Lower leg skin (tissue), 3 donors: ENCODE results near the gene TNFRSF8.

Experiments used
- POLR2A ChIP-seq, 2 donors: fragments of 450-650 bp; IDR thresholded peaks; one replicate each; pipeline ENCODE4 v1.6.1; 2016 to 2017; ENCODE audit warnings: antibody characterized with exemption in 2 of 2, mild to moderate bottlenecking in 1 of 2, moderate library complexity in 1 of 2
- TF ChIP-seq, protein P1 (sequence below), 3 donors: fragments of 450-650 bp; IDR thresholded peaks; one replicate each; pipeline ENCODE4 v1.5.1; 2016; ENCODE audit warnings: antibody characterized with exemption in 3 of 3, mild to moderate bottlenecking in 3 of 3, moderate library complexity in 2 of 3

DNA sequence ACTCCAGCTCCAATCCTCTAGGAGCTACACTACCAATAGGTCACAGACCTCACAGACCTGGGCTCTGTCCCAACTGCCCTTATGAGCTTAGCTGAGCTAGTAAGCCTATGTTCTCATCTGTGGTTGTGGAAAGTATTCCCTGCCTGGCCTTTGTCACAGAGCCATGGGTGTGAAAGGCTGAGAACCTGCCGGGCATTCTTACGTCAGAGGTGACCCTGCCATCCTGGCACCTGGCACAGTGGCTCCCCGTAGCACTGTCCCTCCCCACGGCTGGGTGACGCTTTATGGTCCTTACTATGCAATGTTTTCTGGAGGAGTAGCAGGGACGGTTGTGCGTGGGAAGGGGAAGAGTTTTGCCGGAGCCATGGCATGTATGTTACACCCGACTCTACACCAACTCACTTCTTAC lies 107.2 kb downstream of the TNFRSF8 start:
- no peak for TF ChIP-seq POLR2A (IDR thresholded peaks at IDR 0.05)
- TF ChIP-seq, protein P1, sequence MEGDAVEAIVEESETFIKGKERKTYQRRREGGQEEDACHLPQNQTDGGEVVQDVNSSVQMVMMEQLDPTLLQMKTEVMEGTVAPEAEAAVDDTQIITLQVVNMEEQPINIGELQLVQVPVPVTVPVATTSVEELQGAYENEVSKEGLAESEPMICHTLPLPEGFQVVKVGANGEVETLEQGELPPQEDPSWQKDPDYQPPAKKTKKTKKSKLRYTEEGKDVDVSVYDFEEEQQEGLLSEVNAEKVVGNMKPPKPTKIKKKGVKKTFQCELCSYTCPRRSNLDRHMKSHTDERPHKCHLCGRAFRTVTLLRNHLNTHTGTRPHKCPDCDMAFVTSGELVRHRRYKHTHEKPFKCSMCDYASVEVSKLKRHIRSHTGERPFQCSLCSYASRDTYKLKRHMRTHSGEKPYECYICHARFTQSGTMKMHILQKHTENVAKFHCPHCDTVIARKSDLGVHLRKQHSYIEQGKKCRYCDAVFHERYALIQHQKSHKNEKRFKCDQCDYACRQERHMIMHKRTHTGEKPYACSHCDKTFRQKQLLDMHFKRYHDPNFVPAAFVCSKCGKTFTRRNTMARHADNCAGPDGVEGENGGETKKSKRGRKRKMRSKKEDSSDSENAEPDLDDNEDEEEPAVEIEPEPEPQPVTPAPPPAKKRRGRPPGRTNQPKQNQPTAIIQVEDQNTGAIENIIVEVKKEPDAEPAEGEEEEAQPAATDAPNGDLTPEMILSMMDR (IDR thresholded peaks at IDR 0.05), result no peak
